Activated B cell treated with CpG ODN at 0.5 μM for 24 hours (primary cell): ENCODE data around the gene EPHA8. TPM values are rescaled to one million over a fixed set of nuclear protein-coding genes. Genes with fewer than 3 reads are reported as not detected.

Experiments used
- ATAC-seq: fragments of 200-7000 bp; cut with Tn5 transposase; one replicate; pipeline ENCODE4 v1.10.0; 2021; ENCODE audit warnings: low read depth, mild to moderate bottlenecking, moderate library complexity
- CTCF ChIA-PET: fragments of 350-600 bp; sonication (Branson Sonifier 250); formaldehyde crosslinking; loops from one replicate; lab custom pipeline; 2021; ENCODE audit warnings: antibody characterized with exemption; lab: Charles Lee
- POLR2A ChIA-PET: fragments of 350-600 bp; sonication (Branson Sonifier 250); formaldehyde crosslinking; loops from one replicate; lab custom pipeline; 2021; ENCODE audit warnings: antibody characterized with exemption; lab: Charles Lee
- DNase-seq: peaks from one replicate; pipeline ENCODE4 v3.0.0; 2022
- H3K27ac Mint-ChIP-seq: one replicate; pipeline ENCODE4 v1.8.0; 2020; ENCODE audit warnings: mixed read lengths
- H3K27me3 Mint-ChIP-seq: one replicate; pipeline ENCODE4 v1.8.0; 2021; ENCODE audit warnings: mixed read lengths
- H3K36me3 Mint-ChIP-seq: one replicate; pipeline ENCODE4 v1.8.0; 2021; ENCODE audit warnings: low read depth, mixed read lengths
- H3K4me1 Mint-ChIP-seq: one replicate; pipeline ENCODE4 v1.8.0; 2021; ENCODE audit warnings: mixed read lengths
- H3K4me3 Mint-ChIP-seq: one replicate; pipeline ENCODE4 v1.8.0; 2020; ENCODE audit warnings: mild to moderate bottlenecking, mixed read lengths
- H3K9me3 Mint-ChIP-seq: one replicate; pipeline ENCODE4 v1.8.0; 2020; ENCODE audit warnings: mixed read lengths
- CTCF ChIP-seq: fragments of 200-600 bp; IDR thresholded peaks from one replicate; pipeline ENCODE4 v1.8.0; 2022; ENCODE audit warnings: antibody characterized with exemption, mild to moderate bottlenecking
- intact Hi-C: fragments of 100-400 bp; cut with micrococcal nuclease; formaldehyde crosslinking; loops from one replicate; pipeline ENCODE4 v1.15.1; 2024
- total RNA-seq: library from RNA; stranded (reverse); gene quantifications from 2 replicates; pipeline ENCODE4 v1.2.3, GENCODE V29; 2022

EPHA8 gene
- total RNA-seq, 1 donor from 2014 or later: not detected

DNA sequence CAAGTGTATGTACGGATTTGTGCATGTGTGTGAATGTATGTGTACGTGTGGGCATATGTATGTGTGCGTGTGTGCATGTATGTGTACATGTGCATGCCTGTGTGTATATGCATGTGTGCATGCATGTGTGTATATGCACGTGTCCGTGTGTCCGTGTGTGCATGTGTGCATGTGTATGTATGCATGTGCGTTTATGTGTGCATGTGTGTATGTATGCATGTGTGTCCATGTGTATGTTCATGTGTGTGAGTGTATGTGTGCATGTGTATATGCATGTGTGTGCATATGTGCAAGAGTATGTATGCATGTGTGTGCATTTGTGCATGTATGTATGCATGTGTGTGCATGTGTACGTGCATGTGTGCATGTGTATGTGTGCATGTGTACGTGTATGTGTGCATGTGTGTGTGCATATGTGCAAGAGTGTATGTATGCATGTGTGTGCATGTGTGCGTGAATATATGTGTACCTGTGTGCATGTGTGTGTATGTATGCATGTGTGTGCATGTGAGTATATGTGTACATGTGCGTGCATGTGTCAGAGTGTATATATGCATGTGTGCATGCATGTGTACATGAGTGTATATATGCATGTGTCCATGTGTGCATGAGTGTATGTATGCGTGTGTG is 15.6 kb downstream of the EPHA8 start:
- Mint-ChIP-seq H3K9me3 (peaks cover 4% of the 10 kb centered on the region), H3K27ac (no peak overlapping the region), H3K4me1 (no peaks in the 10 kb centered on the region), H3K27me3 (no peaks in the 10 kb centered on the region), H3K4me3 (no peak overlapping the region), H3K36me3 (no peaks in the 10 kb centered on the region)
- POLR2A ChIA-PET: no interaction called here
- DNase-seq (no peak), ATAC-seq (no peak)
- CTCF ChIA-PET: no interaction called here
- no peak for TF ChIP-seq CTCF
- intact Hi-C loops: no loop called here

- ATAC-seq: no peak
- ChIA-PET POLR2A (no interaction called here), CTCF (no interaction called here)
- DNase-seq: no peak
- TF ChIP-seq CTCF: no peak
- no peaks in the 10 kb centered on the region for H3K4me1 Mint-ChIP-seq
- no peaks in the 10 kb centered on the region for H3K27me3 Mint-ChIP-seq
- H3K9me3 Mint-ChIP-seq: peaks cover 4% of the 10 kb centered on the region
- H3K4me3 Mint-ChIP-seq: no peak overlapping the region
- intact Hi-C loops: no loop called here
- no peaks in the 10 kb centered on the region for H3K36me3 Mint-ChIP-seq
- H3K27ac Mint-ChIP-seq: no peak overlapping the region
Observed at GRCh38 chr1:22579541-22580155, 16.4 kb downstream of the EPHA8 start.

DNA sequence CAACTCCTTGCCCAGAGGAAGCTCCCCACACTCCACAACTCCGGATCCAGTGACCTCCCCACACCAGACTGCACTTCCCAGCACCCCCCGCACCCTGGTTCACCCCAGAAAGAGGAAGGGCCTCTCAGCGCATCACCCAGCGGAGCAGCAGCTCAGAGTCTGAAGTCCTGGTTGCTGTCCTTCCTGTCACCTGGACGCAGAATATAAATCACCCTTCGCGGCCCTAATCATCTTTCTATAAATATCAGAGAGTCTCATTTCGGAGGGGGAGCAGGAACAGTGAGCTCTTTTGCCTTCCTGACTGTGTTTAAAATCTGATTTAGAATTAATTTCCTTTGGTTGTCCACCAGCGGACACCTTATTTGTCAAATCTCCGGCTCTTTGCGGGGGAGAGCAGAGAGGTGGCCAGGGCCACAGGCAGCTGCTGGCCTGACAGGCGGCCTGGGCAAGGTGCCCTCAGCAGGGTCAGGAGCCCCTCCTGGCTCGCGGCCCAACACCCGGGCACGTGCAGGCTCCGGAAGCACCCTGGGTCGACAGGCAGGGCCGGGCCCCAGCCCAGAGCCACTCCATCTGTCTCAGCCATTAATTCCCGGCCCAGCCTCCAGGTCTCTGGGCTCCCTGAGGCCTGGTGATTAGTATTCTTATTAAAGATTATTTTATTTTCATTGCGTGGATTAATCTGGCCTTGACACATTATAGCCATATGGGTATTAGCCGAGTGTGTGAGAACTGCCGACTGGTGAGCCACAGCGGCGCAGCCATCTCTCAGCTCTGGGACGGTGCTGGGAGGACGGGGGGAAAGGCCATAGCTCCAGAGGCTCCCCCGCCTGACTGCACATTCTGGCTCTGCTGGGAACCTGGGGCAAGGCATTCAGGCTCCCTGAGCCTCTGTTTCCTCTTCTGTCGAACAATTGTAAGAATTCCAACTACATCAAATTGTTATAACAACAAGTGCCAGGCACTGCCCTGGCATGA is 19.7 kb downstream of the EPHA8 start:
- CTCF ChIA-PET: no interaction called here
- Mint-ChIP-seq H3K9me3 (peaks cover under 1% of the 10 kb centered on the region), H3K4me3 (no peak overlapping the region), H3K36me3 (no peaks in the 10 kb centered on the region), H3K27ac (no peak overlapping the region), H3K27me3 (peaks cover 6% of the 10 kb centered on the region), H3K4me1 (no peaks in the 10 kb centered on the region)
- ATAC-seq (no peak), DNase-seq (no peak)
- TF ChIP-seq CTCF: no peak
- POLR2A ChIA-PET: no interaction called here
- intact Hi-C loops: no loop called here

DNA sequence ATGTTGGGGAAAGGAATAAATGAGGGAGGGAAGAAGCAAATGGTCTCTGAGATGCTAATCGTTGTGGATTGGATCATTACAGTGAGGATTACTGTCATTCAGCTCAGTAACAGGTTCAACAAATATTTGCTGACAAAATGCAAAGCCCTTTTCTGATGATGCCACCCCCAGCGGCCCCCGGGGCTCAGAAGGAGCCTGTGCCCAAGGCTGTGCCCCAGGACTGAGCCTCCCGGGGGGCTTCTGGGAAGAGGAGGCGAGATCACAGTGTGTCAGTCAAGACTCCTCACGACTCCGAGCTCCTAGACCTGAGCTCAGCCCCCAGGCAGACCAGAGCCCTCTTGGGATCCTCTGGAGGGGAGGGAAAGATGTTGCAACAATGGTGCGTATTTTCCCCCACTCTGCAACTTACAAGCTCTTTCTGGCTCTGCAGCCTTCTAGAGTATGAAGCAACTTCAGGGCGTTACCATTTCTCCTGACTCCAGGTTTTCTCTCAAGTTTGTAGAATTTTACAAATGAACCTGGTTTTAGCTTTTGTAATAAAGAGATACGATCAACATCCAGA is 20.8 kb downstream of the EPHA8 start:
- intact Hi-C loops: no loop called here
- Mint-ChIP-seq H3K9me3 (no peaks in the 10 kb centered on the region), H3K27me3 (peaks cover 6% of the 10 kb centered on the region), H3K27ac (no peak overlapping the region), H3K4me3 (no peak overlapping the region), H3K36me3 (no peaks in the 10 kb centered on the region), H3K4me1 (no peaks in the 10 kb centered on the region)
- CTCF ChIA-PET: no interaction called here
- POLR2A ChIA-PET: no interaction called here
- DNase-seq (no peak), ATAC-seq (no peak)
- no peak for TF ChIP-seq CTCF

GRCh38 chr1:22584970-22585369 is 21.7 kb downstream of the EPHA8 start:
- intact Hi-C loops: no loop called here
- Mint-ChIP-seq H3K9me3 (no peaks in the 10 kb centered on the region), H3K4me3 (no peak overlapping the region), H3K36me3 (no peaks in the 10 kb centered on the region), H3K4me1 (no peaks in the 10 kb centered on the region), H3K27me3 (peaks cover 6% of the 10 kb centered on the region), H3K27ac (no peak overlapping the region)
- ATAC-seq: no peak
- CTCF ChIA-PET: no interaction called here
- POLR2A ChIA-PET: no interaction called here
- no peak for DNase-seq
- TF ChIP-seq CTCF: no peak
